ENCODE measurements around the gene SMYD1.

SMYD1 gene

GRCh38 chr2:88054782-88055370 lies 12.7 kb upstream of the SMYD1 start:
- no peak for DNase-seq (ENCODE audit: low read depth, low spot score)
- peak overlapping the region; percentile 96 for H3K4me3 ChIP-seq (ENCODE audit: low read length)

DNA sequence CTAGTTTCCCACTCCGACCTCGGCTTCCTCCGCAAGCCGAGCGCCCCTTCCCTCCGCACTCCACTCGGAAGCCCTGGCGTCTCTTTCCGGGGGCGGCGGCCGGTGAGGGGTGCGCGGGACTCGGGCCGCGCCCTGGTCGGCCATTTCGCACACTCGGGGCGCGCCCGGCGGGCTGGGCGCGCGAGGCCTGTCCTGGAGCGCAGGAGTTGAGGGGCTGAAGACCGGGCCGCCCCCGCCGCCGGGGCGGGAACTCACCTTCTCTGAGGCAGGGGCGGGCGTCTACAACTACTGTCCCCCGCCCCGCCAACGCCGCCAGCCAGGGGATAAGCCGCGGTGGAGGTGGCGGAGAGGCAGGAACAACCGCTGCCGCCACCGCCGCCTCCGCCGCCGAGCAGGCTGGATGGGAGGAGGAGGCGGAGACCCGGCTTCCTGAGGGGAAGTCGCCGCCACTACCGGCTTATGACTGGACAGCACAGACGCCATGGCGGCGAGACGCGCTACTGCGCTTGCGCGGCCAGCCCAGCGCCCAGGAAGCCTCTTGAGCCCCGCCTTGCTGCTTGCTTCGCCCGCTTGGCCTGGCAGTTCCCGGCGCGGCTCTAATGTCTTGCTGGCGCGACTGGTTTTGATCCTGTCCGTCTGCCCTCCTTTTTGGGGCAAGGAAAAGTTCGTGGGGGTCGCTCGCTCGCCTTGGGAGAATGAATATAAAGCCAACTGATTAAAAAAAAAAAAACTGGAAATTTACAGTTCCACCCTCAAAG lies 12.1 kb upstream of the SMYD1 start, which contains the start of gene KRCC1:
Gene KRCC1, minus strand, starts transcription at position 413 of the 758 bp plus-strand sequence. CDS start 27,220 bp downstream, outside the sequence.
- peak within 1 kb of the TSS; percentile 96 for H3K4me3 ChIP-seq (ENCODE audit: low read length)

DNA sequence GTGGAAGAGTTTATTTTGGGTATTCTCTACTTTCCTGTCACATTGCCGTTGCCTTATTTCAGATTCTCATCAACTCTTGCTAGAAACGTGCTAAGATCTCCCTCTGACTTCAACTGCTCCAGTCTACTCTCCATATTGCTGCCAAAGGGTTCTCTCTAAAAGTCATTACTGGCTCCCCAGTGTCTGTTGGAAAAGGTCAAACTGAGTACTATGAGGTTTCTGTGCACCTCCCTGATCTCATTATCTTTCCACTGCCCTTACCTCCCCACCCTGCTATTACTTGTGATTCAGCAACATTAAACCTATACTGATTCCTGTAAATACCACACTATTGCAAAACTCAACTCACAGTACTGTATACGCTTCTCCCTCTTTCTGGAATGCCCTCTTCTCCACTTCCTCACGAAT lies 10.2 kb upstream of the SMYD1 start:
- H3K4me3 ChIP-seq (ENCODE audit: low read length): no peak overlapping the region
- no peak for DNase-seq (ENCODE audit: low read depth, low spot score)

More for the DNA sequence above, 12.1 kb upstream of the SMYD1 start, which contains the start of gene KRCC1:
- DNase-seq (ENCODE audit: low read depth, low spot score): peak; percentile 94

DNA sequence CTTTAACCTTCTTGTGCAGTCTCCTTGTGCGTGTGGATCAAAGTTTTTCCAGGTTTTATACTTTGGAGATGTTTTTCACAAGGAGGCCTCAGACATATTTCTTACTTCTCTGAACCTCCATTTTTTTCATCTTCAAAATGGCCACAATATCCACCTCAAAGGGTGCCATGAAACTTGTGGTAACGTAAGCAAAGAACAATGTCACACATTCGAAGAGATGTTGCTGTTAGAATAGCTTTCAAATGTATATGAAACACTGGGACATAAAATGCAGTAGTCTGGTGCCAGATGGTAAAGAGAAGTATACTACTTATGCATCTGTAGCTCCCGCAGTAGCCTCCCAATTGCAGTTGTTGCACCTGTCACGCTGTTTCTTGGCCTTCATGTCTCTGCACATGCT lies 9.4 kb upstream of the SMYD1 start:
- peak; percentile 88 for DNase-seq (ENCODE audit: low read depth, low spot score)

GRCh38 chr2:88059979-88060906 lies 7.4 kb upstream of the SMYD1 start:
- no peak overlapping the region for H3K4me3 ChIP-seq (ENCODE audit: low read length)
- DNase-seq (ENCODE audit: low read depth, low spot score): peak; percentile 38

More for the DNA sequence above, 9.4 kb upstream of the SMYD1 start:
- H3K4me3 ChIP-seq (ENCODE audit: low read length): no peak overlapping the region

DNA sequence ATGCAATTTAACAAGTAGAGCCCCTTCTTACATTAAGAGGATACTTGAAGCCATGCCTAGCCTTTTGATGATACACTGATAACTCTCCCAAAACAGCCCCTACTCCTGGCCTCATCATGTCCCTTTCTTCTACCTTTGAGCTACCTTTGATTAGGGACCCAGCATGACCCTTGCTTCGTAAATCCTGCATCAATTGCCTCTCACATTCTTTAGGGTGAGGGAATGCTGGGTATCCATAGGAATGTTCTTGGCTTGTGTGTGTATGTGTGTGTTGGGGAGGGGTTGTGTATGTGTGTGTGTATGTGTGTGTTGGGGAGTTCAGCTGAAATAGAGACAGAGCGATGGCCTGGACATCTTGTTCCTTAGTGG lies 6.7 kb upstream of the SMYD1 start:
- no peak overlapping the region for H3K4me3 ChIP-seq (ENCODE audit: low read length)
- no peak for DNase-seq (ENCODE audit: low read depth, low spot score)

DNA sequence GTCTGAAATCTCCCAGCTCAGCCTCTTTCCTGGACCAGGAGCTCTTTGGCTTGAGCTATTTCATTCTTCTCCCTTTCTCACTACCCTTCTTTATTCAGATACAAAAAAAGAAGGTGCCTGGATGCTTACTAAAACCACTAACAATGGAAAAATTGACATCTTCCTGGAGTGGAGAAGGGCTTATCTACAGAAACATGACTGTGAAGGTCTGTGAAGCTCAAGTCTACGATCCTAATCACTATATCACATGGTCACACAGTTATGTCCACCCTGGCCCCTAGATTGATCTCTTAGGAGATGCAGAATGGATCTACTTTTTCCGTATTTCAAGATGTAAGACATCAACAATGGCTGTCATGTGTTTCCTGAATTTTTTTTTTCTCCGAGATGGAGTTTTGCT lies 6.3 kb upstream of the SMYD1 start:
- no peak overlapping the region for H3K4me3 ChIP-seq (ENCODE audit: low read length)
- no peak for DNase-seq (ENCODE audit: low read depth, low spot score)

GRCh38 chr2:88066543-88066942 lies 1.1 kb upstream of the SMYD1 start:
- H3K4me3 ChIP-seq (ENCODE audit: low read length): no peak overlapping the region
- no peak for DNase-seq (ENCODE audit: low read depth, low spot score)

GRCh38 chr2:88067189-88067588 lies 436 bp upstream of the SMYD1 start:
- DNase-seq (ENCODE audit: low read depth, low spot score): no peak
- no peak overlapping the region for H3K4me3 ChIP-seq (ENCODE audit: low read length)

- DNase-seq (ENCODE audit: low read depth, low spot score): no peak
- no peak overlapping the region for H3K4me3 ChIP-seq (ENCODE audit: low read length)
Observed at GRCh38 chr2:88068044-88068443, 419 bp downstream of the SMYD1 start.

- H3K4me3 ChIP-seq (ENCODE audit: low read length): no peak overlapping the region
- DNase-seq (ENCODE audit: low read depth, low spot score): no peak
Observed at GRCh38 chr2:88069117-88069516, 1.5 kb downstream of the SMYD1 start.

- no peak overlapping the region for H3K4me3 ChIP-seq (ENCODE audit: low read length)
Observed at GRCh38 chr2:88070055-88070454, 2.4 kb downstream of the SMYD1 start.

GRCh38 chr2:88071365-88071764 lies 3.7 kb downstream of the SMYD1 start:
- H3K4me3 ChIP-seq (ENCODE audit: low read length): no peak overlapping the region
- no peak for DNase-seq (ENCODE audit: low read depth, low spot score)

More at GRCh38 chr2:88070055-88070454, 2.4 kb downstream of the SMYD1 start:
- no peak for DNase-seq (ENCODE audit: low read depth, low spot score)

GRCh38 chr2:88074150-88074549 lies 6.5 kb downstream of the SMYD1 start:
- no peak for DNase-seq (ENCODE audit: low read depth, low spot score)
- H3K4me3 ChIP-seq (ENCODE audit: low read length): no peak overlapping the region

DNA sequence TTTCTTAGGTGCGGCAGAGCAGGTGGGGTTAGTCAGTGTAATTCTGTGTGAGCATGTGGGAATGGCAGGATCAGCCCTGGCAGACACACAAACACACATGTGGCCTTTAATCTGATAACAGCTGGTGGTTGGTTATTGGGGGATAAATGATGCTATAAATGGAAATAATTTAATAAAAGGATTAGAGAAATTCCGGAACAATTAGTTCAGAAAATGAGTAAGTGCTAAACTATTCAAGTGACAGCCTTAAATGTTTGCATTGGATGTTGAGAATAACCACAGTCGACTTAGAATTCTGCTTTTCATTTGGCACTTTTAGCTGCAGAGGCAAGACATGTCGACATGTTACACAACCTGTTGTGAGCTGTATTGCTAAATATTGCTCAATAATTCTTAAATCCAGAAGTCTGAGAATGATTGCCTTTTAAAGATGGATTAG lies 7.2 kb downstream of the SMYD1 start:
- no peak overlapping the region for H3K4me3 ChIP-seq (ENCODE audit: low read length)
- no peak for DNase-seq (ENCODE audit: low read depth, low spot score)

DNA sequence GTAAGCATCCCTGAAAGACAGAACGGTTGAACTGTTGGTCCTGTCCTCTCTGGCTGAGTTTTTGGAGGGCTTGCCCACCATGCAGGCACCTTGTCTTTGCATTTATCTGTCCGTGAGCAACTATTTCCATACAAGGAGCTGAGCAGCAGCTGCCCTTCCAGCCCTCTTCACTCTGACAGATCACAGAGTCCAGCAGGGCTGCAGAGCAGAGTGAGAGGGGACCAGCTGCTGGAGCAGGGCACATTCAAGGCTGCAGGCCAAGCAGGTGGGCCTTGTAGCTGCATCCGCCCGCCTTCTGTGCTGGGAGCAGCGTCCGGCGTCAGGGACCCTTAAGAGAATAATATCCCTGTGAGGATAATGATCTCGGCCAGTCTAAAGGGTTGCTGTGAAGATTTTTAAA lies 9.5 kb downstream of the SMYD1 start:
- no peak overlapping the region for H3K4me3 ChIP-seq (ENCODE audit: low read length)

DNA sequence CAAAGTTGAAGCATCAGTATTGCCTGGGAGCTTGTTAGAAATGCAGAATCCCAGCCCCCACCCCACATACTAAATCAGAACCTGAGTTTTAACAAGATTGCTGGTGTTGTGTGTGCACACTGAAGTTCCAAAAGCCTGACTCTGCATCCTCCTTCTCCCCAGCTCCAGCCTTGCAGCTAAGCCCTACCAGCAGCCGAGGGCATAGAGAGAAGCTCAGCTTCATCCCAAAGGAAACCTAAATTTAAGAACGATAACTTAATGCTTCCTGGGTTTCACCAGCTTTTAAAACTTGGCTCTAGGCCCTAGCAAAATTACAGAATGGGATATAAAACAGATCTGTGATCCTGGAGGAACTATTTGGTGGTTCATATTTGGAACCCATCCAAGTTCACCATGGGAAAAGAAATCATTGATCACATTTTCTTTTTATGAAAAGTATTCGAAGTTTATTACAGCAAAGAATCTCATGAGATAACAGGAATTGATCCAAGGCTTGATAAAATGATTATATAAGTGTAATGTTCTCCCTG lies 11.1 kb downstream of the SMYD1 start:
- DNase-seq (ENCODE audit: low read depth, low spot score): no peak
- no peak overlapping the region for H3K4me3 ChIP-seq (ENCODE audit: low read length)

More for the DNA sequence above, 9.5 kb downstream of the SMYD1 start:
- DNase-seq (ENCODE audit: low read depth, low spot score): no peak

DNA sequence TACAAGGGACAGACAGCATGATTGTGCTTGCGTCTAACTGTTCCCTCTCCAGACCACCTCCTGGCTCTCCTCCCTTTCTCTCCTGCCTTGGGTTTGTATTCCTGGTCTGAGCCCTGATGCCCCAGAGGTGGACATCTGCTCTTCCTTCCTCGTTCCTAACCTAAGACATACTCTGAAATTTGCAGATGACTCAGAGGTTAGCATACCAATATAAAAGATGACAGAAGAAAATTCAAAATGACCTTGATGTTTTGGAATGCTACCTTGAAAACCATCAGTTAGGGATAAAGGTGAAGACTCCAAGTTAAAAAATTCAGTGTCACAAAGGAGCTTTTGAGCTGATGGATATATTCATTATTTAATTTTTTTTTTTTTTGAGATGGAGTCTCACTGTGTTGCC lies 12.9 kb downstream of the SMYD1 start:
- H3K4me3 ChIP-seq (ENCODE audit: low read length): no peak overlapping the region
- DNase-seq (ENCODE audit: low read depth, low spot score): no peak

DNA sequence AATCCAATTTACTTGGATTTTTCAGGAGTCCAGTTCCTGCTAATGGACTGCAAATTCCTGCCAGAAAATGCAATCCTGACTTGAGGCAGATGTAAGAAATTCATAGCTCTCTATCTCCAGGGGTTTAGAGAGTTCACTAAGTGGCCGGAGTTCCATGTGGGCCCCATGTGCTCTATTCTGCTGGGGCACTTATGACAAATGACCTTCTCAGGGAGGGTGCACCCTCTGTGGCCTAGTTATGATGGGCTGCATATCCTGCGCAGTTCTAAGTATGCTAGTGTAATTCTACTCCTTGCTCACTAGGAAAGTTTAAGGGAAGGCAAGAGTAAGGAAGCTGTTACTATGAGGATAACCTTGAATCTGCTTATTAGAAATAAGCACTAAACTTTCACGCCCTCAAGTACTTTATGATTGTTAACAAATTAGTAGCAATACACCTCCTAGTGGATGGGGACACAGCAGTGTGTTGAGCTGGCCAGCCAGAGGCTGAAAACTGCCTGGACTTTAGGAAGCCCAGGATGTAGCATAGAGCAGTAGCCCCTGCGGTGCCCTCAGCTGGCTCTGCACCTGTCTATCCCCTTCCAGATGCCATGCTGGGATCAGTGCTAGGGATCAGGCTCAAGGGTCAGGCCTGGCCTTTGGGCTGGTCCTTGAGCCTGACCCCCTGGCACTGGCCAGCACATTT lies 14.4 kb downstream of the SMYD1 start:
- no peak overlapping the region for H3K4me3 ChIP-seq (ENCODE audit: low read length)
- no peak for DNase-seq (ENCODE audit: low read depth, low spot score)

Data from Jurkat, Clone E6-1 (cell line).